ENCODE results near the gene SRPX. TPM values are rescaled to one million over a fixed set of nuclear protein-coding genes. Genes with fewer than 3 reads are reported as not detected.

Gene SRPX
- total RNA-seq, 4 donors from 2014 or later: 14.2 to 26.4 (median 22.1) TPM

DNA sequence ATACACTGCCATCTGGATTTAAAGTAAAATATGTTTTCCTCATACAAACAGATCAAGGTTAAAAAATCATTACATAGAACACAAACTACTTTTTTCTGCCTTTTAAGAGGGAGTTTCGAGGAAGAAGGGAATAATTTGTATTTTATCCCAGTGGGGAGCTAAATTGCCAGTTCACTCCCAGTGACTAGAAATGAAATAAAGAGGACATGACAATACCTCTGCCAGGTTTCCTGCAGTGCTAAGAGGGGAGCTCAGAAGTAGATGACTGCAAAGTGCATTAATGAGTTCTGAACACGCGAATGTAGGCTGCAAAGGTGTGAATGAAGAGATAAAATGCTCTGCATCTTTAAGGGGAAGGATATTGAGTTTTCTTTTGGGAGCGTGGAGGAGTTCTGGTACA lies 69.7 kb downstream of the SRPX start:
- TF ChIP-seq POLR2A (IDR thresholded peaks at IDR 0.05) (no peak), CTCF (IDR thresholded peaks at IDR 0.05) (no peak)
- no peak overlapping the region for H3K4me3 ChIP-seq

GRCh38 chrX:38149016-38149415 lies 71.7 kb downstream of the SRPX start:
- H3K4me1 ChIP-seq: no peaks in the 10 kb centered on the region

More for the DNA sequence above, 69.7 kb downstream of the SRPX start:
- Histone ChIP-seq H3K4me1 (no peaks in the 10 kb centered on the region), H3K27ac (no peak overlapping the region), H3K9me3 (no peaks in the 10 kb centered on the region), H3K27me3 (no peaks in the 10 kb centered on the region), H3K36me3 (no peaks in the 10 kb centered on the region)
- DNase-seq: no peak

DNA sequence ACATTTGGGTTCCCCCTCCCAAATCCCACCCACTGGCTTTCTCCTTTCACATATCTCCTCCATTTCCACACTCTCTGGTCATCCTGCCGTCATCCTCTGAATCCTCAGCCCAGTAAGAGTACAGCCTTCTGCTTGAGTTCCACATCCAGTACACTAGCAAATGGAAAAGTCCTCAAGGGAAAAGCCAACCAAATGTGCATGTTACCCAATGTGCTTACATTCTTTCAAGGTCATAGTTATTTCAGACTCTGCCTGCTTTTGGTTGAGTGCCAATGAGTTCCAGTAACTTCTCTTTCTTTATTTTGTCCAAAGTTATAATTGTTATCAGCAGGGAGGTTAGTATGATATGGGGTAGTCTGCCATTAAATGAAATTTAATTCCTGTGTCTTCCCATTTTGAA lies 78.1 kb downstream of the SRPX start:
- no peaks in the 10 kb centered on the region for H3K27me3 ChIP-seq
- no peak for TF ChIP-seq CTCF (IDR thresholded peaks at IDR 0.05)
- TF ChIP-seq POLR2A (IDR thresholded peaks at IDR 0.05): no peak
- H3K4me3 ChIP-seq: no peak overlapping the region
- H3K36me3 ChIP-seq: no peaks in the 10 kb centered on the region
- no peaks in the 10 kb centered on the region for H3K4me1 ChIP-seq
- H3K9me3 ChIP-seq: no peaks in the 10 kb centered on the region
- H3K27ac ChIP-seq: no peak overlapping the region
- DNase-seq: no peak

More at GRCh38 chrX:38149016-38149415, 71.7 kb downstream of the SRPX start:
- DNase-seq: no peak
- H3K36me3 ChIP-seq: no peaks in the 10 kb centered on the region
- TF ChIP-seq POLR2A (IDR thresholded peaks at IDR 0.05) (no peak), CTCF (IDR thresholded peaks at IDR 0.05) (no peak)
- H3K4me3 ChIP-seq: no peak overlapping the region
- no peaks in the 10 kb centered on the region for H3K27me3 ChIP-seq
- no peak overlapping the region for H3K27ac ChIP-seq
- no peaks in the 10 kb centered on the region for H3K9me3 ChIP-seq

DNA sequence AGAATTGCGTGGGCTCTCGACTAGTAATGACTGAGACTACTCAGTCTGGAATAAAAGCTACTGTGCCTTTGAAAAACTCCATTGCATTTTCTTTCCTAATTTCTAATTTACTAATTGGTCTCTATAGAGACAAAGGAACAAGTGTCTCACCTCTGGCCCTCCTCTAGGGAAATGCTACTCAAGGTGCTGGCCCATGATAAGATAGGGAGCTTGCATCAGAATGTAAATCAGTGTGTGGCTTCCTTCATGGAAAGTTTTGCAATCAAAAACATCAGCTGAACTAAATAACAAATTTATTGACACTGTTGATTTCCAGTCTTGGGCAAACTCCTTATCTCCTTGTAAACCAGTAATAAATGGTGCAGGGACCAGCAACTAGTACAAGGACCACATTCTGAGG lies 81.8 kb downstream of the SRPX start:
- TF ChIP-seq POLR2A (IDR thresholded peaks at IDR 0.05) (no peak), CTCF (IDR thresholded peaks at IDR 0.05) (no peak)
- Histone ChIP-seq H3K4me3 (no peak overlapping the region), H3K4me1 (no peaks in the 10 kb centered on the region), H3K9me3 (no peaks in the 10 kb centered on the region), H3K36me3 (no peaks in the 10 kb centered on the region), H3K27ac (no peak overlapping the region), H3K27me3 (no peaks in the 10 kb centered on the region)
- DNase-seq: no peak

- Histone ChIP-seq H3K36me3 (no peaks in the 10 kb centered on the region), H3K27me3 (no peaks in the 10 kb centered on the region), H3K4me3 (no peak overlapping the region), H3K27ac (no peak overlapping the region), H3K9me3 (no peaks in the 10 kb centered on the region), H3K4me1 (no peaks in the 10 kb centered on the region)
- DNase-seq: no peak
- TF ChIP-seq POLR2A (IDR thresholded peaks at IDR 0.05): no peak
- no peak for TF ChIP-seq CTCF (IDR thresholded peaks at IDR 0.05)
Measured at GRCh38 chrX:38138157-38138891, 82.3 kb downstream of the SRPX start.

Data from Peyer's patch (tissue), 4 donors.